Stimulated activated CD4-positive, alpha-beta T cell treated with anti-CD3 and anti-CD28 coated beads, Interleukin-2, amount 100 ng/mL, for 24 hours (primary cell): Measurements from ENCODE around the gene SMIM41.

Experiments used
- DNase-seq, 2 donors: peaks; one replicate each; pipeline ENCODE4 v3.0.0-alpha.2; 2020

SMIM41 gene

DNA sequence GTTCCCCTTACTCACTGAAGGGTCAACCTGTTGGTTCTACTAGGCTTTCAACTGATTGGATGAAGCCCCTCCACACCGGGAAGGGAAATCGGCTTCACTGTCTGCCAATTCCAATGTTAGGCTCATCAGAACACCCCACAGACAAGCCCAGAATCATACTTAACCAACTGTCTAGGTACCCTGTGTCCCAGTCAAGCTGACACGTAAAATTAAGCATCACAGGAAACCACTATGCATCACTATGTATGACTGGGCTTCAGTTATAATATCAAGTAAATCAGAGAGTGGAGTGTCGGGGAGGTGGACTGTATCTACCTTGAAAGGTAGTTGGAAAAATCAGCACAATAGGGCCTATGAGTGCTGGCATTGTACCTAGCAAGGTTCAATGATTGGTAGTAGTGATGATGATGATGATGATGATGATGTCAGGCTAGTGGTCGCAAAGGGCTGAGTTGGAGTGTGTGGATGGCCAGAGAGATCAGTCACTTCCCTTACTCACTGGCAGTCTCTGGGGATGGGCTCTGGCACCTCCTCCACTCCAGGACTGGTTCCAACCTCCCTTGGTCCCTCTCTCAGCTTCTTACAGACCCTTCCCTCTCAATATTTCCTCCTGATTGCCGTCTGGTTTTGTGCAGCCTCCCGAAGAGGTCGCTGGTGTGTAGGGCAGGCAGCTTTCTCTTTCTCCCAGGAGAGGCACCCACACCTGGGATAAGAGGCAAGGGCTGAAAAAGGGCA lies 13.0 kb upstream of the SMIM41 start:
- DNase-seq, result no peak

DNA sequence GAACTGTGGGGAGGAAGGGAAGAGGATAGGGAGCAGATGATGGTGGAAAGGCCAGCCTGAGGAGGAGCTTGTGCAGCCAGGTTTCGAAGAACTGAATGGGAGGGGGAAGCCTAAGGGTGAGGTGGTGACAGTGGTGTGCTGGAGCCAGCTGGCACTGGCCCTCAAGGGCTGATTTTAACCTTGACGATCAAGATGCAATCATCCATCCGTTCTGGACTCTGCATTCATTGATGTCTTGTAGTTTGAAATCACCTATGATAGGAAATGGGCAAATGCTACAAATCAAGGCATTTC lies 12.5 kb upstream of the SMIM41 start:
- DNase-seq, result no peak

DNA sequence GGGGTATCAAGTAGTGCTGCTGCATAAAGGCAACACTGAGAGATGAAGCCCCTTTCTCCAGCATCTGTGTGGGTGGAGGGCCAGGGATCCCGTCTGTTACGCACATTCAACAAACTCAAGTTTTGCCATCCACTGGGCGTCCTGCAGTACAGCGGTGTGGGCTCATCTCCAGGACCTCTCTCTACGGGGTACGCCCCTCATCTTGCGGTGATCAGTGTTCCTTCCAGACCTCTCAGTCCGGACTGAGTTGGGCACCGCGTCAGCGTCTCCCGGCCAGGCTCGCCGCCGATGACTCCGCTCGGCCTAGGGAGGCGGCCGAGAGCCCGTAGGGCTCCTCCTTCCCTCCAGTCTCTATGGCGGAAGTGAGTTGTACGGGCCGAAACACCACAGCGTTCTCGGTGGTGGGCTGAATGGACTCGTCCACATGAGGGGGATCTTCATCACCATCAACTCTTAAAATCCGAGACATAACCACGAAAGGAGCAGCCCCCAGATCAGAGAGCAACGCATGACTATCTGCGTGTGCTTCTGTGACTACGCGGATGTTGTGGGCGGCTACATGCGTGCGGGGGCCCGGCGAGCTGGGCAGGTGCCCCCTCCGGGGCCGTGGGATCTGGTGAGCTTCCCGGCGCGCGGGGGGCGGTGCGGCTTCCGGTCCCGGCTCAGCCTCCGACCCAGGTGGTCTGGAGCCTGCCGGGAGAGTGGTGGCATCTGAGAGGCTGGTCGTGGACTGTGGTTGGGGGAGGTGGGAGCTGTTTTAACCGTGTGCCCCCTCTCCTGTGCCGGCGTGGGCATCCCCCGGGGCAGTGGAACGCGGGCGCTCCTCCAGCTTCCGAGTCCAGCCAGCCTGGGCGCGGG lies 9.9 kb upstream of the SMIM41 start, which contains the start of gene ATG101:
TSS of gene ATG101 (plus strand) at position 652 of the 858 bp plus-strand sequence. CDS start 3,673 bp downstream, outside the sequence.
- DNase-seq, result peak; percentile 84

DNA sequence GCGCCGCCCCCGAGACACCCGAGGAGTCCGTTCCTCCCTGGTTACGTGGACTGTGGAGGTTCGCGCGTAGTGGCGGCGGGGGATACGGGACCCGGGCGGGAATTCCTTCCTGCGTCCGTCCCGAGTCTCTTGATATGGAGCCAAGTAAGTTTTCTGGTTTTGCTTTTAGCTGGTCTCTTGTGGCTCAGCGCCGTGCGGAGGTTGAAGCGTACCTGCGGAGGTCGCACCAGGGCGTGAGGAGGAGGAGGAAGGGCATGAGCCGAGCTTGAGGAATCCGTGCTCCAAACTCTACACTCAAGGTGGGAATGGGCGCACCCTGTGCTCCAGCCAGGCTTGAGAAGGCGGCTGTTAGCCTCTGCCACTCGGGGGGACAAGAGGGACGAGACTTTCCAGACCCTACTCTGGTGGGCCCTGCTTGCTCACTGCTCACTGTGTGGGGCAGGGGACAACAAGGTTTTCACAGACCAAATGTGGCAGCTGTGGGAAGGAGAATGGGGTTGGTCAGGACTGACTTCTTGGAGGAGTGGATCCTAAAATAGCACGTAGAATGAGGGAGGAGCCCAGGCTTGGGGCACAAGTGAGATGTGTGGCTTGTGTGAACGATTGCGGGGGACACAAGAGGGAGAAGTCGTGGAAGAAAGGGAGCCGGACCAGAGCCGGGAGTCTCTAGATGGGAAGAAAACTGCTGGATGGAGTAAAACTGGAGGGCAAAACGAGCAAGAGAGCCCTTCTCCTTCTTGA lies 9.1 kb upstream of the SMIM41 start:
- DNase-seq, result no peak

DNA sequence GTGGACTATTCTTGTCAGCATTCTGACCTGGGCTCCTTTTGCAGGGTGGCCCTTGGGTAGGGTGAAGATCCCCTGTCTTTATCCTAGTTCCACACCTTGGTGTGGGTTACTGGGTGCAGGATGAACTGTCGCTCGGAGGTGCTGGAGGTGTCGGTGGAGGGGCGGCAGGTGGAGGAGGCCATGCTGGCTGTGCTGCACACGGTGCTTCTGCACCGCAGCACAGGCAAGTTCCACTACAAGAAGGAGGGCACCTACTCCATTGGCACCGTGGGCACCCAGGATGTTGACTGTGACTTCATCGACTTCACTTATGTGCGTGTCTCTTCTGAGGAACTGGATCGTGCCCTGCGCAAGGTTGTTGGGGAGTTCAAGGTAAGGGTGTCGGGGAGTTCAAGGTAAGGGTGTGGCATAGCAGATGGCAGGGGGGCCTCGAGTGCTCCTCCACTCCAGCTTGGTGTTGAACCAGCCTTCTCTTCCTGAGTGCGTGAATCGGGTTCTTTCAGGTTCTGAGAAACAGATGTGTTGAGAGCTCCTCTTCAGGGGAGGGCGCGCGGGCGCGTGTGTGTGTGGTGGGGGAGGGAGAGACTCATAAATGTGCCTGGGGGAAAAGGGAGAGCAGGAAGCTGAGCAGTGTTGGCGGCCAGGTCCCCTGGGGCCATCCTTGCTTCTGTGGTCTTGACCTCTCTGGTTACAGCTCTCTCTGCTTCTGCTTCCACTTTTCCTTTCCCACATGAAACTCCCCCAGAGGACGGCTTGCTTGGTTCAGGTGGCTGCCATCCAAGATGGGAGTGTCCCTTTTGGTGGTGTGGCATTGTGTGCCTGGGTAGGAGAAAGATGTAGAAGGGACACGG lies 5.7 kb upstream of the SMIM41 start:
- DNase-seq, result no peak

DNA sequence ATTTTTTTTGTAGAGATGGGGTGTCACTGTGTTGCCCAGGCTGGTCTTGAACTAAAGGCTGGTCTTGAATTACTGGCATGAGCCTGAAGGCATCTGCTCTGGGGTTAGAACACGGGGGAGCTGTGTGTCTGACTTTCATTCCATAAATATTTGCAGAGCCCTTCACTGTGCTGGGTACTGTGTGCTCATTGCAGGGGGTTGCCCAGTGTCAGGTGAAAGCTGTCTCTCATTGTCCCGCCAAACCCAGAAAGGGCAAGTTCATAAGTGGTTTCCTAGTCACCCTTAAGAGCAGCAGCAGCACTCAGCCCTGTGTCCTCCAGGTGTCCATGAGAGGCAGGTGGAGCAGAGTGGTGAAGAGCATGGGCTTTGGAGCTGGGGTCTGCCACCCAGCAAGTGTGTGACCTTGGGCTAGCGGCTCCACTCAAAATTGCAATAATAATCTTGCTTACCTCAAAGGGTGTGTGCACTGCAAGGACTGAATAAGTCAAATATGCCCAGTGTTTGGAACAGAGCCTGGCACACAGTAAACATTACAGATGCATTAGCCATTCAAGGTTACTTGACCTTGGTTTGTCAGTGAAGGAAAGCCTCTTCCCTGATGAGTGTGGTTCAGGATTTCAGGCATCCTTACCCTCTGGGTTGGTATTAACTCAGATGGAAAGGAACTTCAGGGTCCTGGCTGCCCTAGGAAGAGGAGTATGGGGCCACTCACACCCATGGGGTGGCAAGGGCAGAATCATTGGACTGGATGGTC lies 4.4 kb upstream of the SMIM41 start:
- DNase-seq, result no peak

DNA sequence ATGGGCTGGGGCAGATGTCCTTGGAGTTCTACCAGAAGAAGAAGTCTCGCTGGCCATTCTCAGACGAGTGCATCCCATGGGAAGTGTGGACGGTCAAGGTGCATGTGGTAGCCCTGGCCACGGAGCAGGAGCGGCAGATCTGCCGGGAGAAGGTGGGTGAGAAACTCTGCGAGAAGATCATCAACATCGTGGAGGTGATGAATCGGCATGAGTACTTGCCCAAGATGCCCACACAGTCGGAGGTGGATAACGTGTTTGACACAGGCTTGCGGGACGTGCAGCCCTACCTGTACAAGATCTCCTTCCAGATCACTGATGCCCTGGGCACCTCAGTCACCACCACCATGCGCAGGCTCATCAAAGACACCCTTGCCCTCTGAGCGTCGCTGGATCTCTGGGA lies 2.7 kb upstream of the SMIM41 start:
- no peak for DNase-seq

DNA sequence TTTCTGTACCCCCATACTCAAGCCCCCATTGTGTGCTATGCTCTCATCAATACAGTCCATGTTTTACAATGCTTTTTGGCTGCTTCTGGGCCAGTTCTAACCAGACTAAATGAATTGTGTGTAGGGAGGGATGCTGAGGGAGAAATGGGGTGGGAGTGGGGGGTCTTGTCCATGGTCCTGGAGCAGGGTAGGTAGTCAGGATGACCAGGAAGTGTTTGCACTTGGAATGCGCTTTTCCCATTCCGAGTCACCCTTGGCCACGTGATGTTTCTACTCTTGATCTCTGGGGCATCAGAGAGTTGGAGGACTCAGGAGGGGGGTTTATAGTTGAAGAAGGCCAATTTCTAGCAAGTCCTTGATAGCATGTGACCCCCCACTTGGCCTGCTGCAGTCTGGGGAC lies 1.2 kb upstream of the SMIM41 start:
- no peak for DNase-seq

DNA sequence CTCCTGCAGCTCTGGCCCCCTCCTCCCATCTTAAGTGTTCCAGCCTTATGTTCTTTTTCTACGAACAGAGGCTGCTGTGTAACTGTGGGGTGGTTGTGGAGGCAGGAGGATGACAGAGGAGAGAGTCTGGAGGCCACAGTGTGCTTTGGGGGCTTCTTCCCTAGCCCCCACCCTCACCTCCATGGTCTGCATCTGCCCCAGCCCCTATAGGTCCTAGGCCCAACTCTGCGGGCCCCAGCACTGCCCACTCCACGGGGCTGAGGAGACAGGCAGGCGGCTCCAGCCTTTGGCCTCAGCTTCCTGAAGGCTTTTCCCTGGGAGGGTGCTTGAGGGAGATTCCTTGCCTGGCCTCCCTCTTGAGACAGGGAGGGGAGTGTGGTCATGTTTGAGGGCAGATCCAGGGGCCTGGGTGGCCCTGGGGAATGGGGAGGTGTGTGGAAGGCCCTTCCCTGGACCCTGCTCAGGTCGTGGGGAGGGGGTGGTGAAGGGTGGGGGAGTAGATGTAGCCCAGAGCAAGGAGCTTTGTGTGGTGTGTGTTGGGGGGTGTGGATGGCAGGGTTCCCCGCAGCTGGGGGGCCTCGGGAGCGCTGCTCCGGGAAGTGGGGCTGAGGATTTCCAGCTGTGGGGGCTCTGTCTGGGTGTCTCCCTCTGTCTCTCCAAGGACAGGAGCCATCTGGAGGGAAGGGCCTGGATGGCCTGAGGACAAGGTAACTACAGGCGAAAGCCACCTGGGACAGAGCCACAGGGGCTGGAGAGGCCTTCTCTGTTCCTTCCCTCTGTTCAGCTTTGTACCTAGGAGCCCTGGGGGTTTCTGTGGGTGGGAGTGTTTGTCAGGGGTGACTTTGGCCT lies 1.1 kb downstream of the SMIM41 start:
- DNase-seq, result no peak

DNA sequence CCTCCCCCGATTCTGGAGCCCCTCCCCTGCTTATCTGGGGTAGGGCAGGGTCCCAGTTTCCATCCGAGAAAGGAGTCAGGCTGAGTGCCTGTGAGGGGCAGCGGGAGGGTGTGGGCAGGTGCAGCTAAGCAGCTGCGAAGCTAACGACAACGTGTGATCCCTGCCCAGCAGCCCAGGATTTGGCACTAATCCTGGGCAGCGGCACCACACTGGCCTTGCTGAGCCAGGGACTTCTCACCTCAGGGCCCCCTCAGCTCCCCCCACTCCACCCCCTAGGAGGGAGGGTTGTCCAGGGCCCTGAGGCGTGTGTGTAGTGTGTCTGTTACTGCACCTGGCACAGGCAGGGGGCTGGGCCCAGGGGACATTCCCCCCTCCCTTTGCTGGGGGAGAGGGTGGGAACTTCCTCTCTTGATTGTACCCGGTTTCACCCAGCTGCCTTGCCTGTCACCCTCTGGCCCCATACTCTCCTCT lies 1.8 kb downstream of the SMIM41 start:
- DNase-seq, result no peak

DNA sequence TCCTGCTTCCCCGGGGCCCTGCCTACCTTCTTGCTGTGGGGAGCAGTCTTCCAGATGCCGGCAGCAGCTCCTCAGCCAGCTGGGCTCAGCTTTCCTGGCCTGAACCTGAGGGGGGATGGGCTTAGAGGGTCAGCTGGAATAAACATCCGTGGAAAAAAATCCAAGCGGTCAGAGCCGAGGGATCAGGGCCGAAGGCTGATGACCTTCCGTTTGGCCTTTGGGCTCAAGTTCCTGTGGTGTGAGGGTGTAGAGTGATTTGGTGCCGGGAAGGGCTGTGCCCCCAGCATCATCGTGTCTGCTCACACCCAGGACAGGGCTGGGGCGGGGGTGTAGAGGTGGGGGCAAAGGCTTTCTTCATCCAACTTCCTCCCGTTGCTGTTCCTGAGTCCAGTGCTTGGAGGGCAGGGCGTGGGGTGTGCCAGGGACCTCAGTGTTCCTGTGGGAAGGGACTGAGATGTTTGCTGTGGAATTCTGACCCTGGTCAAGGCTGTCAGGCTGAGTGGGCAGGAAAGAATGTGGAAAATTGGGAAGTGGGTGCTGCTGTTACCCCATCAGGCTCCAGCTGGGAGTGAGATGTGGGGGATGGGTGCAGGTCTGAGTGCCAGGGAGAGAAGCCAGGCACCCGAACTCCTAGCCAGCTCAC lies 2.6 kb downstream of the SMIM41 start:
- no peak for DNase-seq

DNA sequence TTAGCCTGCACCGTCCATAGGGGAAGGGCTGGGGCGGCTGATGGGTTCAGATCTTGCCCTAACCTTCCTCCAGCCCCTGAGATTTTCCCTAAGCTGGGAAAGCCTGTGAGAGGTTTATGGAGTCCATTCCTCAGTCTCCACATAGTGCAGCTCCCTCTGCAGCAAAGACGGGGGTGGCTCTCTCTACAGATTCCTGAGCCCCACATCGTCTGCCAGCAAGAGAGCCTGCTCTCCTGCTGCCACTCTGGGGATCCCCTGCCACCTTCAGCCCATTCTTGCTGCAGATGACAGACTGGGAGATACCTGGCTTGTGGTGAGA lies 3.1 kb downstream of the SMIM41 start:
- no peak for DNase-seq

DNA sequence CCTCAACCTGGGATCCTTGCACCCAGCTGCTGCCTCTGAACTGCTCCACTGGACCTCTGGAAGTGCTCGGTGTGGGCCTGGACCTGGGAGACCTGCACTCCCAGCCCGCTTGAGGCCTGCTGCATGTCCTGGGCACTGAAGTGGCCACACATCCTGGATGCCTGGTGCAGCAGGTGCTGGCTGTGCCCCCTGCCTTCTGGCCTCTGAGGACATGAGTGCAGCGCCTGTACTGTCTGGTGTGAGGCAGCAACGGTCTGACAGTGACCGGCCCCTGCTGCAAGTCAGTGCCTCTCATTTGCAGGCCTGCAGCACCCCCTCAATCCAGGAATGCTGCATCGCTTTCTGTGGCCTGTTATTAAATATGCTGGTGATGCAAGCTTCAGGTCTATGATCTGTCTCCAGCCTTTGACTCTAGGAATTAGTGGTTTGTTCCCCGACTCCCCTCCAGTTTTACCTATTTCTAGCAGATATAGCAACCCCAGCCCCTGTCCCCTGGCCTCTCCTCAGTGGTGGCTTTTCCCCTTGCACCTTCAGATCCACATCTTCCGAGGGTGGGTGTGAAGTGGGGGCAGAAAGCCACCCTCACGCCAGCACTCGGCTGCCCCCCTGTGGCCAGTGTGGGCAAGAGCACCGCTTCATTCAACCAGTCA lies 3.6 kb downstream of the SMIM41 start:
- DNase-seq, result peak; percentile 74 to 75

DNA sequence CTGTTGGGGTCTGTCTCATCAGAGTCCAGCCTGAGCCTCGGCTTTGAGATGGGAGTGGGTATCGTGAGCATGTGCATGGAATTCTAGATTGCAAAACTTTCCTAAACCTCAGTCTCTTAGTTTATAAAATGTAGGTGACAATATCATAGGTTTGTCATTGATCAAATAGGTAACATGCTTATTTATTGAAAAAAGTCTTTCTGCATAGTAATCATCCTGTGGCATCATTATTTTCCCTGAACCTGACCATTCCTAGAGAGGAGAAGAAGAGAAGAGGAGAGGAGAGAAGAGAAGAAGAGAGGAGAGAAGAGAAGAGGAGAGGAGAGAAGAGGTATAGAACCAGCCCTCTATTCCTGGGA lies 4.1 kb downstream of the SMIM41 start:
- no peak for DNase-seq

DNA sequence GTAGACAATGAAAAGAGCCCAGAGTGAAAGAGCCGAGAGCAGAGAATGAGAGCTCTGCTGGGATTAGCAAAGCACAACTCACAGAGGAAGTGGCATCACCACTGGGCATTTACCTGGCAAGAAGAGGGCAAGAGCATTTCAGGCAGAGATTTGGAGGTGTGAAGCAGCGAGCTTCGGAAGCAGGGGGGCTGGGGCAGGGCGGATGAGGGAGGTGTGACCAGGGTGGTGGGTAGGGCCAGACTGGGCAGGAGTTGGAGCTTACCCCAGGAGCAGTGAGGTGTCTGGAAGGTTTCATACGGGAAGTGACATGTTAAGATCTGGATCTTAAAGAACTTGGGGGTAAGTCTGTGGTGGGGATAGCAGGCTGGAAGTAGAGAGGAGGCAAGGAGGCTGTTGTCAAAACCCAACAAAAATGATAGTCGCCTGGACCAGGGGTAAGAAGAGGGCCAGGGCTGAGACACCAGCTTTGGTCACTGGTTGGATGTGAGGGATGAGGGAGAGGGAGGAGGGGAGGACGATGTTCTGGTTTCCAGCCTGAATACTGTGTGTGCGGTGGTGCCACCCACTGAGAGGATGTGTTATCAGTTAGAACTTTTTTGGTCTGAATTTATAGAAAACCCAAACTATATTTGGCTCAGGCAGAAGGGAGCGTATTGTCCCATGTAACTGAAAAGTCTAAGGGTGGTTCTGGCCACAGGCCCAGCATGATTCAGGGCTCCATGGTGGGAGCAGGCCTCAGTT lies 5.2 kb downstream of the SMIM41 start:
- DNase-seq, result no peak

DNA sequence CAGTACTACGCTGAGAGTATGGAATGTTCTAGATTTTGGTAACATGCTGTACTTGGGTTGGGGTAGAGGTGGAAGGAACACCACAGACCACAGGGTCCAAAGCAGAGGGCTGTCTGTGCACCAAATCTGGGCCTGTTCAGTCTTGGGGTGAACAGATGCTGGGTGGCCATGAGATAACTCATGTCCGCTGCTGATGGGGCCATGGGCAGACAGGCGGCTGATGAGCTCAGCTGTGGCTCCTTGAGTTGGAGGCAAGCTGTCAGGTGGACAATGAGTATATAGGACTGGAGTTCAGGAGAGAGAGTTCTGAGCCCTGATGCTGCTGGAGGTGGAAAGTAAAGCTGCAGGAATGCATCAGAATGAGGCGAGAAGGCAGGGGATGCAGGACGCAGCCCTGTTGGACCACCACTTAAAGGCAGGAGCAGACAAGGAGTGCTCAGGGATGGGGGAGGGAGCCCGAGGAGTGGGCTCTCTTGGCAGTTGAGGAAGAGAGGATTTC lies 6.2 kb downstream of the SMIM41 start:
- DNase-seq, result no peak

DNA sequence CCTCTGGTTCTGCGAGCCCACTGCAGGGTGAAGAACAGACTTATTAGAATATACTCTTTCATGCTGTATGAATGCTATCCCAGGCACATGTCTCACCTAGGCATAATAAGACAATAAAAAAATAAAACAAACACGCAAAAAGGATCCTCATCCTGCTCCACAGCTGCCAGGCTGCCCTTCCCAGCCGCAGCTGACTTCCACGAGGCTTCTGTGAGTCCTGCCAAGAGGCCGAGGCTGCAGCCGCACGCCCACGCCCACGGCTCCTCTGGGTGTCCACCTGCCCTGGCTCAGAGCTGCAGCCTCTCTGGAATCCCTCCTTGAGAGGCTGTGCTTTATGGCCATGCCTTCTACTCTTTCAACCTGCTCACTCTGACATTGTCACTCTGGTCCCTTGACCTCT lies 6.9 kb downstream of the SMIM41 start:
- no peak for DNase-seq

DNA sequence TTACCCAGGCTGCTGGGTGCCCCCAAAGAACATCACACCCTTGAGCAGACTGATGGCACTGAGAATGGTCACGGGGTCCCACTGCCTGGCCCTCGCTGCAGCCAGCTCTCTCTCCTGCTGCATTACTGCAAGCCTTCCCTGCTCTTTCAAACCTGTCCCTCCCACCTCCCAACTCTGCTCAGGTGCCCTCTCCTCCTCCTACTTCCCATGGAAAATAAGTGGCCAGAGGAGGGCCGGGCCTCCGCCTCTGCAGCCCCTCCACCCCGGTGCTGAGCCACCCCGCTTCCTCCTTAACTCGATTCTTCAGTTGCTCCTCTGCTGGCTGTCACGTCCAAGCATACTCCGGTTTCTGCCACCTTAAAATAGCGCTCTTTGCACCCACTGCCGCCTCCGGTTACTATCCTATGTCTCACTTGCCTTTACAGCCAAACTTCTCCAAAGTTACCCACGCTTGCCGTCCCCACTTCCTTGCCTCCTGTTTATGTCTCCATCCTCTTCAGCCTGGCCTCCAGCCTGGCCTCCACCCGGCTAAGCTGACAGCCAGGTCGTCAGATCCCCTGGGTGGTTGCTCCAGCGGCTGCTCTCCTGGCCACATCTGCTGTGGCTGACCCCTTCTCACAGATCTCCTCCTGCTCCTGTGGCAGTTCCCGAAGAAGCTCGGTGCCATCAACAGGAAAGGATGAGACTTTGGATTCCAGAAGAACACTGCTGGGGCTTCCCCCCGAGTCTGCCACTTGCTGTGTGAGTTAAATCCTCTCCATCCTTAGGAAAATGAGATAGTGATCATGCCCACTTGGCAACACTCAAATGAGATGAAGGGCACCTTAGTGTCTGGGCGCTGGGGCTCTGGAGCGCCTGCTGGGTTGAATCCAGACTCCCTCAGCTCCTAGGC lies 7.7 kb downstream of the SMIM41 start:
- DNase-seq, result no peak
